IPS-15b (cell line): ENCODE measurements around the gene SHISA6.

Experiments
- H3K27me3 ChIP-seq: one replicate; pipeline ENCODE4 v1.6.1; 2013; ENCODE audit warnings: low read length; ENCODE audit not compliant: control insufficient read depth, insufficient read depth
- H3K36me3 ChIP-seq: one replicate; pipeline ENCODE4 v1.6.1; 2013; ENCODE audit warnings: low read length; ENCODE audit not compliant: control insufficient read depth, insufficient read depth
- H3K4me1 ChIP-seq: one replicate; pipeline ENCODE4 v1.6.1; 2013; ENCODE audit warnings: mild to moderate bottlenecking, low read length; ENCODE audit not compliant: control insufficient read depth, insufficient read depth
- H3K4me3 ChIP-seq: one replicate; pipeline ENCODE4 v1.5.1; 2013; ENCODE audit warnings: low read depth, low read length
- H3K9ac ChIP-seq: one replicate; pipeline ENCODE4 v1.6.1; 2013; ENCODE audit warnings: low read depth, mild to moderate bottlenecking, low read length
- H3K9me3 ChIP-seq: one replicate; pipeline ENCODE4 v1.6.1; 2013; ENCODE audit warnings: mild to moderate bottlenecking, low read length; ENCODE audit not compliant: control insufficient read depth, insufficient read depth

The SHISA6 gene

GRCh38 chr17:11564589-11565380 lies 323.8 kb downstream of the SHISA6 start:
- Histone ChIP-seq H3K4me3 (no peak overlapping the region), H3K36me3 (no peaks in the 10 kb centered on the region), H3K27me3 (no peaks in the 10 kb centered on the region), H3K9ac (no peak overlapping the region), H3K9me3 (no peaks in the 10 kb centered on the region), H3K4me1 (no peaks in the 10 kb centered on the region)

GRCh38 chr17:11565591-11565990 lies 324.6 kb downstream of the SHISA6 start:
- Histone ChIP-seq H3K9ac (no peak overlapping the region), H3K36me3 (no peaks in the 10 kb centered on the region), H3K4me3 (no peak overlapping the region), H3K9me3 (no peaks in the 10 kb centered on the region), H3K4me1 (no peaks in the 10 kb centered on the region), H3K27me3 (no peaks in the 10 kb centered on the region)

GRCh38 chr17:11578998-11579397 lies 338.0 kb downstream of the SHISA6 start:
- Histone ChIP-seq H3K9ac (no peak overlapping the region), H3K36me3 (no peaks in the 10 kb centered on the region), H3K9me3 (no peaks in the 10 kb centered on the region), H3K4me3 (no peak overlapping the region), H3K27me3 (no peaks in the 10 kb centered on the region), H3K4me1 (no peaks in the 10 kb centered on the region)

- Histone ChIP-seq H3K4me1 (no peaks in the 10 kb centered on the region), H3K27me3 (no peaks in the 10 kb centered on the region)
Measured at GRCh38 chr17:11580677-11581076, 339.7 kb downstream of the SHISA6 start.

GRCh38 chr17:11582217-11582616 lies 341.2 kb downstream of the SHISA6 start:
- H3K4me3 ChIP-seq = no peak overlapping the region
- H3K4me1 ChIP-seq = no peaks in the 10 kb centered on the region
- no peaks in the 10 kb centered on the region for H3K9me3 ChIP-seq
- H3K27me3 ChIP-seq = no peaks in the 10 kb centered on the region
- H3K36me3 ChIP-seq = no peaks in the 10 kb centered on the region
- no peak overlapping the region for H3K9ac ChIP-seq

More at GRCh38 chr17:11580677-11581076, 339.7 kb downstream of the SHISA6 start:
- Histone ChIP-seq H3K9me3 (no peaks in the 10 kb centered on the region), H3K4me3 (no peak overlapping the region), H3K36me3 (no peaks in the 10 kb centered on the region), H3K9ac (no peak overlapping the region)

GRCh38 chr17:11583306-11583992 lies 342.4 kb downstream of the SHISA6 start:
- Histone ChIP-seq H3K9me3 (no peaks in the 10 kb centered on the region), H3K9ac (no peak overlapping the region)

GRCh38 chr17:11589716-11590115 lies 348.7 kb downstream of the SHISA6 start:
- Histone ChIP-seq H3K27me3 (no peaks in the 10 kb centered on the region), H3K9ac (no peak overlapping the region), H3K4me3 (no peak overlapping the region), H3K9me3 (no peaks in the 10 kb centered on the region), H3K36me3 (no peaks in the 10 kb centered on the region), H3K4me1 (no peaks in the 10 kb centered on the region)

More at GRCh38 chr17:11583306-11583992, 342.4 kb downstream of the SHISA6 start:
- Histone ChIP-seq H3K27me3 (no peaks in the 10 kb centered on the region), H3K4me3 (no peak overlapping the region), H3K36me3 (no peaks in the 10 kb centered on the region), H3K4me1 (no peaks in the 10 kb centered on the region)

- H3K9me3 ChIP-seq = no peaks in the 10 kb centered on the region
- H3K9ac ChIP-seq = no peak within 1 kb of the TSS
- no peaks in the 10 kb centered on the region for H3K4me1 ChIP-seq
- peak within 1 kb of the TSS; percentile 63 for H3K4me3 ChIP-seq
- peaks cover 10% of the 10 kb centered on the region for H3K27me3 ChIP-seq
- no peaks in the 10 kb centered on the region for H3K36me3 ChIP-seq
Measured at GRCh38 chr17:11598274-11599221, 357.5 kb downstream of the SHISA6 start, which contains the start of gene DNAH9. Gene DNAH9, plus strand, starts transcription at chr17:11598470. Its CDS starts 29 bp downstream, at chr17:11598499.

GRCh38 chr17:11601661-11602060 lies 360.6 kb downstream of the SHISA6 start:
- no peaks in the 10 kb centered on the region for H3K9me3 ChIP-seq
- H3K27me3 ChIP-seq = peaks cover 7% of the 10 kb centered on the region
- no peaks in the 10 kb centered on the region for H3K36me3 ChIP-seq
- H3K4me1 ChIP-seq = no peaks in the 10 kb centered on the region
- no peak overlapping the region for H3K4me3 ChIP-seq
- H3K9ac ChIP-seq = no peak overlapping the region

GRCh38 chr17:11608396-11608795 lies 367.4 kb downstream of the SHISA6 start:
- Histone ChIP-seq H3K9ac (peak overlapping the region; percentile 26), H3K27me3 (no peaks in the 10 kb centered on the region), H3K4me1 (no peaks in the 10 kb centered on the region), H3K9me3 (no peaks in the 10 kb centered on the region), H3K36me3 (no peaks in the 10 kb centered on the region), H3K4me3 (no peak overlapping the region)

- Histone ChIP-seq H3K27me3 (no peaks in the 10 kb centered on the region), H3K4me3 (no peak overlapping the region), H3K4me1 (no peaks in the 10 kb centered on the region), H3K9me3 (no peaks in the 10 kb centered on the region), H3K9ac (no peak overlapping the region), H3K36me3 (no peaks in the 10 kb centered on the region)
Measured at GRCh38 chr17:11610999-11611566, 370.1 kb downstream of the SHISA6 start.
